ENCODE results near the gene MRPS18C. TPM values are rescaled to one million over a fixed set of nuclear protein-coding genes. Genes with fewer than 3 reads are reported as not detected.

MRPS18C gene
- total and polyA plus RNA-seq, 9 of the 15 experiments (the other 6 are each of a cell fraction or from before 2014, with no cell fraction given), result 54.3 to 390 (median 138) TPM

DNA sequence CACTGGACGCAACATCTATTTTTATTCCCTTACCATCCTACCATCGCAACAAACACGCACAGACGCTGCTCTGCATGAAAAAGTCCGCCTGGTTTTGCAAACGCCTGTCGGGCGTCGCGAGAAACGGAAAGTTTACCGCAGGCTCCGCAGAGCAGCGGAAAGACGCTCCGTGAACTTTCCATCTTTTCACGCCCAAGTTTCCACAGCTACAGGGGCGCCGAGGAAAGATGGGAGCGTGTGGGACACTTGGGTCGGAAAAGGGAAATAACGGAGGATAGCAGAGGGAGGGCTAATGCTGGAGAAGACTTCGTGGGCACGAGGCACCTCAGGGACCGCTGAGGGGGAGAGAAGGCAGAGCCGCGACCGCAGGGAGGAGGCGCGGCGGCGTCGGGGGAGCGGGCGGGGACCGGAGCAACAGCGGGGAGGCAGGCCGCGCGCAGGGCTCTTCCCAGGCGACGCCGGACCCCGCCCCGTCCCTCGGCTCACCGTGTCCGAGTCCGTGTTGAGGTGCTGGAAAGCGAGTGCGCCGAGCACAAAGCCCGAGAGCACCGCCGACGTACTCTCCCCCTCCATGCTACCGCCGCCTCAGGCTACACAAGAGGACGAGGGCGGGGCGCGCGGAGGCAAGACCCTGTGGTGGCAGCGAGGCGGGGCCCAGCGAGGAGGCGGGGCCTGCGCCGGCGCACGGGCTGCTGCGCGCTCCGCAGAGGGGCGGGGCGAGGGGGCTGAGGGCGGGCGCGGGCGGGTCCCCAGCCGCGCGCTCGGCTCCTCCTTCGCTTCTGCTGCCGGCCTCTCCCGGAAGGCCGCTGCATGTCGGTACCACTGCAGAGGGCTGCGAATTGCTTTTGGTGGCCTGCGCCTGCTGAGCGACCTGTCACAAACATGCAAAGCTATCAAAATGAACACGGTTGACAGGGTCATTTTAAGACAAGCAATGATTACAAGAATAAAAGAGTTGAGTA lies 28.9 kb downstream of the MRPS18C start, which contains the start of gene ABRAXAS1 (continued):
- peak; percentile 80 for TF ChIP-seq TOE1 (IDR thresholded peaks at IDR 0.05; ENCODE audit: borderline replicate concordance)
- TF ChIP-seq TOE1 (CRISPR knock-in tag; IDR thresholded peaks at IDR 0.05; ENCODE audit: borderline replicate concordance, low read depth), result peak; percentile 82; the same call in 1 of the 2 replicates
- TF ChIP-seq TARDBP (IDR thresholded peaks at IDR 0.05), result no peak
- TF ChIP-seq ZBED1 (IDR thresholded peaks at IDR 0.05), result 0 out of 2 replicates have a peak, but pooled peaks have one; percentile 40
- TF ChIP-seq FOXA3 (CRISPR knock-in tag; conservative IDR thresholded peaks at IDR 0.05 in 1 of 2, IDR thresholded peaks at IDR 0.05 in 1 of 2), result no peak
- TF ChIP-seq ETV5 (CRISPR knock-in tag; IDR thresholded peaks at IDR 0.05; ENCODE audit: low read depth), result peak; percentile 54; the same call in 1 of the 2 replicates
- no peak for TF ChIP-seq HOXB6 (CRISPR knock-in tag; IDR thresholded peaks at IDR 0.05; ENCODE audit: borderline replicate concordance)
- TF ChIP-seq CCAR2 (IDR thresholded peaks at IDR 0.05; ENCODE audit: low read depth, low read length), result no peak
- TF ChIP-seq, protein P1, sequence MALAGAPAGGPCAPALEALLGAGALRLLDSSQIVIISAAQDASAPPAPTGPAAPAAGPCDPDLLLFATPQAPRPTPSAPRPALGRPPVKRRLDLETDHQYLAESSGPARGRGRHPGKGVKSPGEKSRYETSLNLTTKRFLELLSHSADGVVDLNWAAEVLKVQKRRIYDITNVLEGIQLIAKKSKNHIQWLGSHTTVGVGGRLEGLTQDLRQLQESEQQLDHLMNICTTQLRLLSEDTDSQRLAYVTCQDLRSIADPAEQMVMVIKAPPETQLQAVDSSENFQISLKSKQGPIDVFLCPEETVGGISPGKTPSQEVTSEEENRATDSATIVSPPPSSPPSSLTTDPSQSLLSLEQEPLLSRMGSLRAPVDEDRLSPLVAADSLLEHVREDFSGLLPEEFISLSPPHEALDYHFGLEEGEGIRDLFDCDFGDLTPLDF (CRISPR knock-in tag; IDR thresholded peaks at IDR 0.05), result peak; percentile 55; the same call in 1 of the 2 replicates
- TF ChIP-seq NRF1 (conservative IDR thresholded peaks at IDR 0.05 in 1 of 2, IDR thresholded peaks at IDR 0.05 in 1 of 2), result peak; percentile 95 to 96
- peak; percentile 99 for TF ChIP-seq L3MBTL2 (IDR thresholded peaks at IDR 0.05)
- TF ChIP-seq HBP1 (CRISPR knock-in tag; IDR thresholded peaks at IDR 0.05), result peak; percentile 58; the same call in 1 of the 2 replicates
- TF ChIP-seq, protein P2, sequence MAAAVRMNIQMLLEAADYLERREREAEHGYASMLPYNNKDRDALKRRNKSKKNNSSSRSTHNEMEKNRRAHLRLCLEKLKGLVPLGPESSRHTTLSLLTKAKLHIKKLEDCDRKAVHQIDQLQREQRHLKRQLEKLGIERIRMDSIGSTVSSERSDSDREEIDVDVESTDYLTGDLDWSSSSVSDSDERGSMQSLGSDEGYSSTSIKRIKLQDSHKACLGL (CRISPR knock-in tag; IDR thresholded peaks at IDR 0.05; ENCODE audit: borderline replicate concordance, poor library complexity, severe bottlenecking), result no peak
- TF ChIP-seq ID3 (CRISPR knock-in tag; IDR thresholded peaks at IDR 0.05), result no peak
- TF ChIP-seq ID3 (tag; IDR thresholded peaks at IDR 0.05), result peak; percentile 55; the same call in 1 of the 2 replicates
- no peak for TF ChIP-seq ZFPM2 (CRISPR knock-in tag; IDR thresholded peaks at IDR 0.05)
- TF ChIP-seq, protein P3, sequence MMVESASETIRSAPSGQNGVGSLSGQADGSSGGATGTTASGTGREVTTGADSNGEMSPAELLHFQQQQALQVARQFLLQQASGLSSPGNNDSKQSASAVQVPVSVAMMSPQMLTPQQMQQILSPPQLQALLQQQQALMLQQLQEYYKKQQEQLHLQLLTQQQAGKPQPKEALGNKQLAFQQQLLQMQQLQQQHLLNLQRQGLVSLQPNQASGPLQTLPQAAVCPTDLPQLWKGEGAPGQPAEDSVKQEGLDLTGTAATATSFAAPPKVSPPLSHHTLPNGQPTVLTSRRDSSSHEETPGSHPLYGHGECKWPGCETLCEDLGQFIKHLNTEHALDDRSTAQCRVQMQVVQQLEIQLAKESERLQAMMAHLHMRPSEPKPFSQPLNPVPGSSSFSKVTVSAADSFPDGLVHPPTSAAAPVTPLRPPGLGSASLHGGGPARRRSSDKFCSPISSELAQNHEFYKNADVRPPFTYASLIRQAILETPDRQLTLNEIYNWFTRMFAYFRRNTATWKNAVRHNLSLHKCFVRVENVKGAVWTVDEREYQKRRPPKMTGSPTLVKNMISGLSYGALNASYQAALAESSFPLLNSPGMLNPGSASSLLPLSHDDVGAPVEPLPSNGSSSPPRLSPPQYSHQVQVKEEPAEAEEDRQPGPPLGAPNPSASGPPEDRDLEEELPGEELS (CRISPR knock-in tag; IDR thresholded peaks at IDR 0.05; ENCODE audit: borderline replicate concordance), result peak; percentile 87; the same call in 1 of the 2 replicates
- no peak for TF ChIP-seq MCM5 (IDR thresholded peaks at IDR 0.05; ENCODE audit: low read depth)
- 0 out of 2 replicates have a peak, but pooled peaks have one; percentile 51 for TF ChIP-seq IRF1 (CRISPR knock-in tag; IDR thresholded peaks at IDR 0.05; ENCODE audit: borderline replicate concordance)
